Measurements from ENCODE around the gene SLC39A9.

SLC39A9 gene

GRCh38 chr14:69356903-69357543, 41.5 kb upstream of the SLC39A9 start:
- no peak for DNase-seq (ENCODE audit: low read depth, low spot score)
- Histone ChIP-seq H3K27ac (ENCODE audit: low read length) (no peak overlapping the region), H3K4me3 (ENCODE audit: low read length) (no peak overlapping the region), H3K9me3 (ENCODE audit: control insufficient read depth, insufficient read depth, low read length) (no peaks in the 10 kb centered on the region), H3K4me1 (ENCODE audit: control insufficient read depth, insufficient read depth, low read length) (no peaks in the 10 kb centered on the region; the same call in 1 of the 2 replicates), H3K27me3 (ENCODE audit: control insufficient read depth, insufficient read depth, low read length) (no peaks in the 10 kb centered on the region), H3K36me3 (ENCODE audit: control insufficient read depth, insufficient read depth, low read length) (no peaks in the 10 kb centered on the region)
- WGBS (ENCODE audit: insufficient coverage, insufficient read length): no CpG with 5 or more reads among the region's 7 CpGs

DNA sequence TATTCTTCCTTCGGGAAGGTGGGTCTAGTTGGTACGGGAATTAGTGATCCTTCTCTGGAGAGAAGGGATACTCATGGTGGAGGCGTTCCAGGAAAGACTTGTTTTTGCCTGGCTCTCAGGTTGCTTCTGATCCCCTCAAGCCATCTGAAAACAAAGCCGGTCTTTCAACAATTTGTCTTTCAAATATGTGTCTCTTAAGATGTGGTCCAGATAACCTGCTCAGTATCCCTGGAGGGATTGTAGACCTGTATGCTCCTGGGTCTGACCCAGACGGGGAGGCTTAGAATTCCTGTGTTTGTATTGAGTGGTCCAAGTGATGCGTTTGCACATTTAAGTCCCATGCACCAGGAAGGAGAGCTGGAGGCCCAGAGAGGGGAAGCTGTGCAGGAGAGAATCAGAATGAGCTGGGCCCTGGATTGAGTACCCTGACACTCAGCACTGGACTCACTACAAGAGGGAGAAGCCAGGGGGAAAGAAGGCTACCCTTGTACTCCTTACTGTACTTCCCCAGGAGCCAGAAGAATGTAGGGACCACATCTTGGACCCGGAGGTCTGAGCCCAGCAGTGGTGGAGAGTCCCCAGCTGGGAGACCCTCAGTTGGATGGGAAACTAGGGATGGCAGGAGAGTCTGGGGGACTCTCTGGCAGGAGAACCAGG, 40.8 kb upstream of the SLC39A9 start:
- no peaks in the 10 kb centered on the region for H3K9me3 ChIP-seq (ENCODE audit: control insufficient read depth, insufficient read depth, low read length)
- H3K27ac ChIP-seq (ENCODE audit: low read length): no peak overlapping the region
- WGBS (ENCODE audit: insufficient coverage, insufficient read length): no CpG with 5 or more reads among the region's 7 CpGs
- no peaks in the 10 kb centered on the region; the same call in 1 of the 2 replicates for H3K4me1 ChIP-seq (ENCODE audit: control insufficient read depth, insufficient read depth, low read length)
- no peaks in the 10 kb centered on the region for H3K36me3 ChIP-seq (ENCODE audit: control insufficient read depth, insufficient read depth, low read length)
- no peak for DNase-seq (ENCODE audit: low read depth, low spot score)
- H3K4me3 ChIP-seq (ENCODE audit: low read length): no peak overlapping the region
- no peaks in the 10 kb centered on the region for H3K27me3 ChIP-seq (ENCODE audit: control insufficient read depth, insufficient read depth, low read length)

DNA sequence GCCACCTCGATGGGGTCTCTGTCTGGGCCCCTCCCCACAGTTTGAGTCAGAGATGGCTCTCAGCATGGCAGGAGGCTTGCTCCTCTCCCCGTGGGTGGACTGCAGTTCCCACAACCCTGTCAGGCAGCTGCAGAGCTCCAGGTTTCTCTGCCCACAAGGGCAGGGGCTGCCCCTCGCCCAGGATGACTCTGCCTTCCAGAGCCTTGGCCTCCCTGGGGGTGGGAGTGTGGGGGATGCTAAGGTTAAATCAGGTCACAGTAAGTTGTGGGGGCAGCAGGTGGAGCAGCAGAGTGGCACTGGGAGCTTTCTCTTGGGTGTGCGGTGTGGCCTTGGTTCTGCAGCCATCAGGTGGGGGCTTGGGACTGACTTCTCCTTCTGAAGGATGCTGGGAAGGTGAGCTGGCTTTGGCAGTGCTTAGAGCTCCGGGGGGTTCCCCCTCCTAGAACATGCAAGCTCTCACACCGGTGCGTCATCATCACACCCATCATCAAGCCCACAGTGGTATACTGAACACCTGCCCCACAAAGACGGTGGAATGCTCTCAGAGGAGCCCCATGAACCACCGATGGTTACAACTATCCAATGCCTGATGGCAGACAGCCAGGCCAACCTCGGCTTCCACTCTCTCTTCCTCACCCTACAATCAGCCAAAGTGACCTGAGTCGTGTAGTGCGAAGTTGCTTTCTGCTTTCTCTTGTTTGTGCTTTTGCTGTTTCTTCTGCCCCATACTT, 40.1 kb upstream of the SLC39A9 start:
- Histone ChIP-seq H3K36me3 (ENCODE audit: control insufficient read depth, insufficient read depth, low read length) (no peaks in the 10 kb centered on the region), H3K4me1 (ENCODE audit: control insufficient read depth, insufficient read depth, low read length) (no peaks in the 10 kb centered on the region; the same call in 1 of the 2 replicates), H3K27ac (ENCODE audit: low read length) (no peak overlapping the region), H3K9me3 (ENCODE audit: control insufficient read depth, insufficient read depth, low read length) (no peaks in the 10 kb centered on the region), H3K4me3 (ENCODE audit: low read length) (no peak overlapping the region), H3K27me3 (ENCODE audit: control insufficient read depth, insufficient read depth, low read length) (no peaks in the 10 kb centered on the region)
- DNase-seq (ENCODE audit: low read depth, low spot score): no peak
- WGBS (ENCODE audit: insufficient coverage, insufficient read length): no CpG with 5 or more reads among the region's 12 CpGs

DNA sequence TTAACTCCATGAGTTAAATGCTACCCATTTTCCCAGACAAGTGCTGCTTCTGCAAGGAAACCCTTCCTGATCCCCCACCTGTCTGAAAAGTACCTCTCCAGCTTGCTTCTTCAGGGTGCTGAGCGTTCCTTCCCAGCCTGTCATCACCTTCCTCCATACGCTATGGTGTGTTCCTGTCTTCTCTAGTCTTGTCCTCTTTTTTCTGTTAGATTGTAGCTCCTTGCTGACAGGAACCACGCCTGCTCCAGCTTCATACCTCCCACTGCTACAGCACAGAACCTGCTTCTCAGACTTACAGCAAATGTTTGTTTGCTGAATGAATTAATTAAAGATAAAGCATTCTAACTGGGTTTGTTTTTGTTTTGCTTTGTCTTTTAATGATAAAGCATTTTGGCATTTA, 39.5 kb upstream of the SLC39A9 start:
- Histone ChIP-seq H3K9me3 (ENCODE audit: control insufficient read depth, insufficient read depth, low read length) (no peaks in the 10 kb centered on the region), H3K36me3 (ENCODE audit: control insufficient read depth, insufficient read depth, low read length) (no peaks in the 10 kb centered on the region), H3K4me3 (ENCODE audit: low read length) (no peak overlapping the region), H3K4me1 (ENCODE audit: control insufficient read depth, insufficient read depth, low read length) (no peaks in the 10 kb centered on the region; the same call in 1 of the 2 replicates), H3K27me3 (ENCODE audit: control insufficient read depth, insufficient read depth, low read length) (no peaks in the 10 kb centered on the region), H3K27ac (ENCODE audit: low read length) (no peak overlapping the region)
- no CpG with 5 or more reads among the region's 3 CpGs for WGBS (ENCODE audit: insufficient coverage, insufficient read length)
- DNase-seq (ENCODE audit: low read depth, low spot score): no peak

- no CpG with 5 or more reads among the region's 7 CpGs for WGBS (ENCODE audit: insufficient coverage, insufficient read length)
- H3K9me3 ChIP-seq (ENCODE audit: control insufficient read depth, insufficient read depth, low read length): no peaks in the 10 kb centered on the region
- no peak overlapping the region for H3K27ac ChIP-seq (ENCODE audit: low read length)
- H3K4me1 ChIP-seq (ENCODE audit: control insufficient read depth, insufficient read depth, low read length): no peaks in the 10 kb centered on the region
- H3K4me3 ChIP-seq (ENCODE audit: low read length): no peak overlapping the region
- no peaks in the 10 kb centered on the region for H3K36me3 ChIP-seq (ENCODE audit: control insufficient read depth, insufficient read depth, low read length)
- no peak for DNase-seq (ENCODE audit: low read depth, low spot score)
- H3K27me3 ChIP-seq (ENCODE audit: control insufficient read depth, insufficient read depth, low read length): no peaks in the 10 kb centered on the region
Measured at GRCh38 chr14:69360438-69361108, 37.9 kb upstream of the SLC39A9 start.

- Histone ChIP-seq H3K27ac (ENCODE audit: low read length) (no peak overlapping the region), H3K36me3 (ENCODE audit: control insufficient read depth, insufficient read depth, low read length) (no peaks in the 10 kb centered on the region), H3K4me3 (ENCODE audit: low read length) (no peak overlapping the region), H3K4me1 (ENCODE audit: control insufficient read depth, insufficient read depth, low read length) (no peaks in the 10 kb centered on the region), H3K27me3 (ENCODE audit: control insufficient read depth, insufficient read depth, low read length) (no peaks in the 10 kb centered on the region), H3K9me3 (ENCODE audit: control insufficient read depth, insufficient read depth, low read length) (no peaks in the 10 kb centered on the region)
- peak; percentile 18 for DNase-seq (ENCODE audit: low read depth, low spot score)
- no CpG with 5 or more reads among the region's 9 CpGs for WGBS (ENCODE audit: insufficient coverage, insufficient read length)
Measured at GRCh38 chr14:69363055-69363454, 35.4 kb upstream of the SLC39A9 start.

DNA sequence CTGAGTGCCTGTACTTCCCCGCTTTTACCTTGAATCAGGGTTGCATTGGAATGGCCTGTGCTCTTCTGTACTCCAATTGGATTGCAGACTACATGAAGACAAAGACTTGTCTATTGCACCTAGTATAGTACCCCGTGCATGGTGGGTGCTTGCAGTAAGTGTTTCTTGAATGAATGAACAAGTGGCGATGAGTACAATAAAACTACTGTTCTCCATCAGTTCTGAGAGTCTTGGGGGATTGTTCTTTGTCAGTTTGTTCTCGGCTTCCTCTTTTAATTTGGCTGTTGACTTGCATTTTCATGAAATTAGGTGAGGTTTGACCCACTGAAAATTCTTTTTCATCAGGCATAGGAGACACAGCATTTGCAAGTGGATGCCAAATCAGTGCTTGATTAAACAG, 34.5 kb upstream of the SLC39A9 start:
- no peak for DNase-seq (ENCODE audit: low read depth, low spot score)
- no peaks in the 10 kb centered on the region for H3K9me3 ChIP-seq (ENCODE audit: control insufficient read depth, insufficient read depth, low read length)
- no peak overlapping the region for H3K27ac ChIP-seq (ENCODE audit: low read length)
- H3K4me3 ChIP-seq (ENCODE audit: low read length): no peak overlapping the region
- no peaks in the 10 kb centered on the region for H3K36me3 ChIP-seq (ENCODE audit: control insufficient read depth, insufficient read depth, low read length)
- WGBS (ENCODE audit: insufficient coverage, insufficient read length): no CpG with 5 or more reads among the region's 4 CpGs
- no peaks in the 10 kb centered on the region for H3K27me3 ChIP-seq (ENCODE audit: control insufficient read depth, insufficient read depth, low read length)
- H3K4me1 ChIP-seq (ENCODE audit: control insufficient read depth, insufficient read depth, low read length): no peaks in the 10 kb centered on the region

DNA sequence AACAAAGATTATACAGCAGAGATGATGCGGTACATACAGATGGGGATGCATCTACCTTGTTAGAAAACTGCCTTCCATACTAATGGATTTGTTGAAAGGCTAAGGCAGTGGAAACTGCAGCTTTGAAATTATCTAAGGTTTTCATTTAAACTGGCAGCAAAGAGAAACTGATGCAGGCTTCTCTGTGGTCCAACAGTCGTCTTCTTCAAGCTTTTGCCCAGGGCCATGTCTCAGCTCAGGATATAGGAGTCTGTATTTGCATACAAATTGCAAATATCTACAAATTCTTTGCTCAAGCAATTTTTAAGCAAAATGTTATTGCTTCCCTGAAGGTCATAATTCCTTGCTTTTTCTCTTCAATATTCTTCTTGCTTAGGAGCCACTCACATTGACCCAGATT, 34.1 kb upstream of the SLC39A9 start:
- no peaks in the 10 kb centered on the region for H3K27me3 ChIP-seq (ENCODE audit: control insufficient read depth, insufficient read depth, low read length)
- no peak overlapping the region for H3K27ac ChIP-seq (ENCODE audit: low read length)
- no peak for DNase-seq (ENCODE audit: low read depth, low spot score)
- WGBS (ENCODE audit: insufficient coverage, insufficient read length): no CpG with 5 or more reads among the region's 2 CpGs
- H3K36me3 ChIP-seq (ENCODE audit: control insufficient read depth, insufficient read depth, low read length): no peaks in the 10 kb centered on the region
- no peaks in the 10 kb centered on the region for H3K4me1 ChIP-seq (ENCODE audit: control insufficient read depth, insufficient read depth, low read length)
- H3K9me3 ChIP-seq (ENCODE audit: control insufficient read depth, insufficient read depth, low read length): no peaks in the 10 kb centered on the region
- H3K4me3 ChIP-seq (ENCODE audit: low read length): no peak overlapping the region

GRCh38 chr14:69366069-69366468, 32.4 kb upstream of the SLC39A9 start:
- WGBS (ENCODE audit: insufficient coverage, insufficient read length): no CpG with 5 or more reads among the region's 3 CpGs
- Histone ChIP-seq H3K27ac (ENCODE audit: low read length) (no peak overlapping the region), H3K36me3 (ENCODE audit: control insufficient read depth, insufficient read depth, low read length) (no peaks in the 10 kb centered on the region), H3K4me3 (ENCODE audit: low read length) (no peak overlapping the region), H3K27me3 (ENCODE audit: control insufficient read depth, insufficient read depth, low read length) (no peaks in the 10 kb centered on the region), H3K4me1 (ENCODE audit: control insufficient read depth, insufficient read depth, low read length) (no peaks in the 10 kb centered on the region), H3K9me3 (ENCODE audit: control insufficient read depth, insufficient read depth, low read length) (no peaks in the 10 kb centered on the region)
- no peak for DNase-seq (ENCODE audit: low read depth, low spot score)

DNA sequence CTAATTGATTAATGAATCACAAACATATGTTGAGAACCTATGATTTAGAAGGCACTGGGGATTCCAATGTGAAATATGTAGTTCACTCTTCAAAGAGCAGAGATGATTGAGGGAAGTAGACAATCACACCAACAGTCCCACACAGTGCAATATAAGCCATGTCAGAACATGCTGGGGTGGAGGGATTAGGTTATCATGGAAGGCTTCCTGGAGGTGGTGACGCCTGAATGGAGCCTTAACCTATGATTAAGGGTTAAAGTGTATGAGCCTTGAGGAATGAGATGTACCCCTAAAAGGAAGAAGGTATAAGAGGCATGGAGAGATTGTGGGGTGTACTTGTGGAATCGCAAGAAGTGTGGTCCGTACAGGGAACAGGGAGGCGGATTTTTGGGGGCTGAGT, 31.7 kb upstream of the SLC39A9 start:
- no peak overlapping the region for H3K27ac ChIP-seq (ENCODE audit: low read length)
- DNase-seq (ENCODE audit: low read depth, low spot score): no peak
- H3K9me3 ChIP-seq (ENCODE audit: control insufficient read depth, insufficient read depth, low read length): no peaks in the 10 kb centered on the region
- no peaks in the 10 kb centered on the region for H3K4me1 ChIP-seq (ENCODE audit: control insufficient read depth, insufficient read depth, low read length)
- H3K27me3 ChIP-seq (ENCODE audit: control insufficient read depth, insufficient read depth, low read length): no peaks in the 10 kb centered on the region
- no peak overlapping the region for H3K4me3 ChIP-seq (ENCODE audit: low read length)
- no peaks in the 10 kb centered on the region for H3K36me3 ChIP-seq (ENCODE audit: control insufficient read depth, insufficient read depth, low read length)
- WGBS (ENCODE audit: insufficient coverage, insufficient read length): no CpG with 5 or more reads among the region's 4 CpGs
